C4-2B (cell line): Measurements from ENCODE around the gene PTPRT.

ENCODE experiments used
- H3K27ac ChIP-seq: fragments of 450-650 bp; 2 replicates; pipeline ENCODE4 v1.5.1; 2017
- CTCF ChIP-seq: fragments of 450-650 bp; conservative IDR thresholded peaks from 2 replicates; pipeline ENCODE4 v1.5.1; 2017; ENCODE audit warnings: mild to moderate bottlenecking
- ZFX ChIP-seq: fragments of 450-650 bp; IDR thresholded peaks from 2 replicates; pipeline ENCODE4 v1.6.1; 2017

Gene PTPRT

GRCh38 chr20:43193443-43193842 is 3.7 kb upstream of the PTPRT start:
- TF ChIP-seq CTCF (no peak), ZFX (no peak)
- H3K27ac ChIP-seq: no peak overlapping the region

GRCh38 chr20:43191946-43192863 is 2.5 kb upstream of the PTPRT start:
- H3K27ac ChIP-seq: no peak overlapping the region
- TF ChIP-seq CTCF (peak; percentile 85), ZFX (no peak)

- TF ChIP-seq ZFX (no peak), CTCF (no peak)
- H3K27ac ChIP-seq: no peak overlapping the region
Measured at GRCh38 chr20:43191143-43191542, 1.4 kb upstream of the PTPRT start.

- TF ChIP-seq ZFX (no peak), CTCF (no peak)
- H3K27ac ChIP-seq: no peak overlapping the region
Measured at GRCh38 chr20:43190332-43190953, 737 bp upstream of the PTPRT start.

- TF ChIP-seq ZFX: no peak
- no peak for TF ChIP-seq CTCF
- H3K27ac ChIP-seq: no peak overlapping the region
Measured at GRCh38 chr20:43188861-43189553, 699 bp downstream of the PTPRT start.

- H3K27ac ChIP-seq: no peak overlapping the region
- TF ChIP-seq ZFX: no peak
- TF ChIP-seq CTCF: 0 out of 2 replicates have a peak, but pooled peaks have one; percentile 0
Measured at GRCh38 chr20:43188234-43188653, 1.5 kb downstream of the PTPRT start.
